HepG2 (cell line): ENCODE data around the gene PCGF3. TPM values are rescaled to one million over a fixed set of nuclear protein-coding genes. Genes with fewer than 3 reads are reported as not detected.

ENCODE experiments used
- ATAC-seq: fragments of 200-7000 bp; cut with Tn5 transposase; 3 replicates; pipeline ENCODE4 v1.9.1; 2020; ENCODE audit warnings: mild to moderate bottlenecking, moderate library complexity
- BruUV-seq: library from RNA; stranded (reverse); fragments of 400-500 nt; replicated peaks from 2 replicates; lab custom pipeline; 2021; lab: Mats Ljungman, UMichigan
- CTCF ChIA-PET: fragments of 300-600 bp; formaldehyde crosslinking; extraction: SDS; loops from one replicate; lab custom pipeline; 2021; ENCODE audit warnings: low total read pairs, inconsistent platforms, low intra/inter-chr PET ratio; lab: Yijun Ruan, JAX
- POLR2A ChIA-PET: fragments of 350-600 bp; sonication (Branson Sonifier 250); formaldehyde crosslinking; loops from one replicate; lab custom pipeline; 2020; ENCODE audit warnings: antibody characterized with exemption, inconsistent platforms; lab: Yijun Ruan, JAX
- DNase-seq: peaks from one replicate; pipeline ENCODE4 v3.0.0-alpha.2; 2015; ENCODE audit warnings: low spot score
- FAIRE-seq: peaks from 3 replicates; lab custom pipeline; 2011; peaks lifted over from hg19 to GRCh38; lab: Jason Lieb, UNC
- H2AFZ ChIP-seq: one replicate; pipeline ENCODE4 v1.6.1; 2011; ENCODE audit warnings: low read length, inconsistent platforms
- H3K27ac ChIP-seq: fragments of 300-600 bp; 3 replicates; pipeline ENCODE4 v1.8.0; 2011; ENCODE audit warnings: mixed run types, mild to moderate bottlenecking, mixed read lengths, low read length, inconsistent platforms; ENCODE audit not compliant: insufficient read depth; ENCODE audit errors: extremely low read length
- H3K27me3 ChIP-seq, 2 experiments: fragments of 200-600 bp in 1 of 2; 2 replicates in 1 of 2; 3 replicates in 1 of 2; pipeline versions ENCODE4 v1.6.0 to v1.8.0; 2011; ENCODE audit warnings: low read length in 2 of 2, mild to moderate bottlenecking in 2 of 2, moderate library complexity in 2 of 2, inconsistent platforms in 1 of 2; ENCODE audit not compliant: insufficient read depth in 2 of 2, control insufficient read depth in 1 of 2
- H3K36me3 ChIP-seq, 2 experiments: fragments of 200-600 bp in 1 of 2; replicated peaks in 1 of 2; 2 replicates in 1 of 2; 3 replicates in 1 of 2; pipeline versions ENCODE4 v1.5.1 to v1.8.0; 2011; ENCODE audit warnings: low read length in 2 of 2, inconsistent platforms in 1 of 2; ENCODE audit not compliant: insufficient read depth in 2 of 2, control insufficient read depth in 1 of 2
- H3K4me1 ChIP-seq: 2 replicates; pipeline ENCODE4 v1.5.1; 2012; ENCODE audit warnings: low read length, inconsistent platforms; ENCODE audit not compliant: insufficient read depth
- H3K4me2 ChIP-seq: 2 replicates; pipeline ENCODE4 v1.6.0; 2011; ENCODE audit warnings: low read depth, low read length, inconsistent platforms
- H3K4me3 ChIP-seq, 3 experiments: fragments of 200-600 bp in 1 of 3; sonication (generic), shearing (Covaris generic) in 1 of 3; replicated peaks in 1 of 3; 2 replicates each; pipeline ENCODE4 v1.5.1; 2011 to 2016; ENCODE audit warnings: low read length in 3 of 3, inconsistent platforms in 2 of 3, low read depth in 2 of 3, mild to moderate bottlenecking in 2 of 3, control low read depth in 1 of 3, mixed read lengths in 1 of 3; ENCODE audit not compliant: insufficient read depth in 1 of 3
- H3K79me2 ChIP-seq: one replicate; pipeline ENCODE4 v1.6.1; 2011; ENCODE audit warnings: low read length, inconsistent platforms; ENCODE audit not compliant: insufficient read depth
- H3K9ac ChIP-seq: 2 replicates; pipeline ENCODE4 v1.6.0; 2011; ENCODE audit warnings: mild to moderate bottlenecking, low read depth, low read length, inconsistent platforms; ENCODE audit not compliant: insufficient read depth
- H3K9me3 ChIP-seq: 2 replicates; pipeline ENCODE4 v1.5.1; 2012; ENCODE audit warnings: mild to moderate bottlenecking, low read length
- H4K20me1 ChIP-seq: 2 replicates; pipeline ENCODE4 v1.6.0; 2011; ENCODE audit warnings: inconsistent platforms, mild to moderate bottlenecking, low read length, moderate library complexity; ENCODE audit not compliant: insufficient read depth
- FLYWCH1 ChIP-seq: sonication (generic); formaldehyde crosslinking; IDR thresholded peaks from 2 replicates; pipeline ENCODE4 v1.8.1; 2023; ENCODE audit warnings: mild to moderate bottlenecking, missing genetic modification reagents
- GZF1 ChIP-seq: sonication (generic); formaldehyde crosslinking; IDR thresholded peaks from 2 replicates; pipeline ENCODE4 v1.5.1; 2020; ENCODE audit warnings: mild to moderate bottlenecking, missing genetic modification reagents
- HMG20A ChIP-seq: IDR thresholded peaks from 2 replicates; pipeline ENCODE4 v1.6.1; 2016; ENCODE audit warnings: borderline replicate concordance
- ZNF660 ChIP-seq: sonication (generic); formaldehyde crosslinking; IDR thresholded peaks from 2 replicates; pipeline ENCODE4 v1.5.1; 2020; ENCODE audit warnings: mild to moderate bottlenecking, low read depth, missing genetic modification reagents, borderline replicate concordance
- WGBS: methylation state at CpG from one replicate; pipeline ENCODE4 v1.1.6; 2017; ENCODE audit warnings: low lambda C conversion rate; 5-methylcytosine and 5-hydroxymethylcytosine counted together
- in situ Hi-C: cut with HindIII; loops from 2 replicates; pipeline ENCODE4 v1.10.0; 2017; ENCODE audit warnings: low pct_unique_long_range_greater_than_20kb; ENCODE audit not compliant: extremely low pct_ligation_motif_present
- intact Hi-C: fragments of 100-400 bp; cut with micrococcal nuclease; formaldehyde crosslinking; loops from one replicate; pipeline ENCODE4 v1.10.0; 2022; ENCODE audit not compliant: unreplicated experiment
- polyA plus RNA-seq, 8 experiments: library from polyadenylated mRNA; depleted of rRNA in 3 of 8; stranded (reverse) in 7 of 8; unstranded in 1 of 8; fragments of >200 nt; fragmentation: Illumina TruSeq in 4 of 8; extraction: Trizol in 4 of 8; gene quantifications; 2 replicates each; pipeline versions ENCODE4 v1.2.1 to v1.2.3, GENCODE V29; 2011 to 2016; ENCODE audit warnings: low read depth in 4 of 8, missing spikeins in 1 of 8, mixed read lengths in 1 of 8; ENCODE audit not compliant: insufficient read depth in 1 of 8
- total RNA-seq, 5 experiments: library from RNA; depleted of rRNA; stranded (reverse); fragments of >200 nt; fragmentation: Illumina TruSeq; extraction: Trizol; gene quantifications; 2 replicates each; pipeline ENCODE4 v1.2.3, GENCODE V29; 2016; ENCODE audit warnings: low read depth in 1 of 5
- TF ChIP-seq, protein P1 (sequence below): sonication (generic); formaldehyde crosslinking; IDR thresholded peaks from 2 replicates; pipeline ENCODE4 v1.4.0; 2020; ENCODE audit warnings: mild to moderate bottlenecking, low read depth, missing genetic modification reagents

Gene PCGF3
- total and polyA plus RNA-seq, 2 of the 13 experiments (the other 11 are each of a cell fraction or from before 2014, with no cell fraction given): 28.6 to 66.2 TPM

DNA sequence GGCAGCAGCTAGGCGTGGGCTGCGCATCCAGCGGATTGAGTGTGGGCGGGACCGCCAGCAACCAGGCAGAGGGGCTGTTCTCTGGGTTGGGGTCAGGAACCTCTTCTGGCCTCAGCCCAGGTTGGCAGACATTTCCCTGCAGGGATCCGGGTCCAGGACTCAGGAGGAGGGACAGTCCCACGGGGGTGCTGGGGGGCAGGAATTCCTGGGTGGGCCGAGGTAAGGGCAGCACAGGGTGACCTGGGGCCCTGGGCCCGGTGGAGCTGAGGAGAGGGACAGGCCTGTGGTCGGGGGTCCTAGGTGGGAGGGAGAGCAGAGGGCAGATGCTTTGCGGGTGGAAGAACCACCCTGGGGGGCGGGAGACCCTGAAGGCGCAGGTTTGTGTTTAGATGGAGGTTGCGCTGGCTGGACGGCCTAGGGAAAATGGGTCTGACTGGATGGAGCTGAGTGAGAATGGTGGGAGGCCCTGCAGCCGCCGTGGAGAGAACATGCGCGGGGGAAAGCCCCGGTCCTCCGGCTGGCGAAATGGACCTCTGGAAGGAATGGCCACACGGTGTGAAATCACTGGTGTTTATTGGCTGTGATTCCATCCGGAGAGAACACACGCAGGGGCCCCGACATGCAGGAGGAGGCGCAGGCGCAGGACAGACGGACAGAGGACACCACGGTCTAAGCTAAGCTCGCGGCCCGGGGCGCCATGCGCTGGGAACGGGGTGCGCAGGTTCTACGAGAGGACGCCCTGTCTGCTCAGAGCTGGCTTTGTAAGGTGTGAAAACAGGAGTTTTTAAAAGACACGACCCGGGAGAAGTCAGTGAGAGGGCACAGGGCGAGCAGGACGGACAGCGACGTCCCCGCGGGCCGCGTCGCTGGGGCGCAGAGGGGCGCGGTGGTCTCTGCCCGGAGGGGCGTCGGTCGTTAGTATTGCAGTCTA, 79.0 kb downstream of the PCGF3 start:
- H3K79me2 ChIP-seq: peaks cover 18% of the 10 kb centered on the region
- no peak overlapping the region for H3K27ac ChIP-seq
- H3K4me1 ChIP-seq: peaks cover 56% of the 10 kb centered on the region
- no peak overlapping the region for H3K9ac ChIP-seq
- TF ChIP-seq GZF1 (CRISPR knock-in tag): no peak
- TF ChIP-seq FLYWCH1 (CRISPR knock-in tag): no peak
- no peak for TF ChIP-seq ZNF660
- TF ChIP-seq HMG20A (CRISPR knock-in tag): no peak
- TF ChIP-seq, protein P1, sequence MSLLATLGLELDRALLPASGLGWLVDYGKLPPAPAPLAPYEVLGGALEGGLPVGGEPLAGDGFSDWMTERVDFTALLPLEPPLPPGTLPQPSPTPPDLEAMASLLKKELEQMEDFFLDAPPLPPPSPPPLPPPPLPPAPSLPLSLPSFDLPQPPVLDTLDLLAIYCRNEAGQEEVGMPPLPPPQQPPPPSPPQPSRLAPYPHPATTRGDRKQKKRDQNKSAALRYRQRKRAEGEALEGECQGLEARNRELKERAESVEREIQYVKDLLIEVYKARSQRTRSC (CRISPR knock-in tag): no peak
- TF ChIP-seq, all 625 proteins: peak for 0
- no peak for DNase-seq
- in situ Hi-C loops (no loop called here), intact Hi-C loops (loop anchor here (5.0 kb wide), 1 partner anchor 148 kb away; the partner anchor contains the start of genes GAK and TMEM175)
- no peak for FAIRE-seq
- ChIA-PET POLR2A (no interaction called here), CTCF (no interaction called here)
- WGBS: 84% methylated on average over 56 of the region's 57 CpGs
- no peak overlapping the region for H3K4me2 ChIP-seq
- H3K4me3 ChIP-seq: no peak overlapping the region
- peaks cover 13% of the 10 kb centered on the region for H4K20me1 ChIP-seq
- no peaks in the 10 kb centered on the region for H3K9me3 ChIP-seq
- no peak for ATAC-seq
- H3K36me3 ChIP-seq: peaks cover 0 to 4% of the 10 kb centered on the region in 2 experiments; a peak in 1 of 5 replicates
- peaks cover 1 to 25% of the 10 kb centered on the region in 2 experiments; a peak in 3 of 5 replicates for H3K27me3 ChIP-seq
- BruUV-seq: no TSS peak
- no peak overlapping the region for H2AFZ ChIP-seq
